GM19324 (cell line): ENCODE results near the gene STOML1.

Source experiments
- ATAC-seq: cut with Tn5 transposase; IDR thresholded peaks from one replicate; pipeline ENCODE4 v1.9.1; 2021; ENCODE audit warnings: mild to moderate bottlenecking, moderate library complexity; ENCODE audit not compliant: unreplicated experiment, low FRiP score

Gene STOML1, protein sequence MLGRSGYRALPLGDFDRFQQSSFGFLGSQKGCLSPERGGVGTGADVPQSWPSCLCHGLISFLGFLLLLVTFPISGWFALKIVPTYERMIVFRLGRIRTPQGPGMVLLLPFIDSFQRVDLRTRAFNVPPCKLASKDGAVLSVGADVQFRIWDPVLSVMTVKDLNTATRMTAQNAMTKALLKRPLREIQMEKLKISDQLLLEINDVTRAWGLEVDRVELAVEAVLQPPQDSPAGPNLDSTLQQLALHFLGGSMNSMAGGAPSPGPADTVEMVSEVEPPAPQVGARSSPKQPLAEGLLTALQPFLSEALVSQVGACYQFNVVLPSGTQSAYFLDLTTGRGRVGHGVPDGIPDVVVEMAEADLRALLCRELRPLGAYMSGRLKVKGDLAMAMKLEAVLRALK

DNA sequence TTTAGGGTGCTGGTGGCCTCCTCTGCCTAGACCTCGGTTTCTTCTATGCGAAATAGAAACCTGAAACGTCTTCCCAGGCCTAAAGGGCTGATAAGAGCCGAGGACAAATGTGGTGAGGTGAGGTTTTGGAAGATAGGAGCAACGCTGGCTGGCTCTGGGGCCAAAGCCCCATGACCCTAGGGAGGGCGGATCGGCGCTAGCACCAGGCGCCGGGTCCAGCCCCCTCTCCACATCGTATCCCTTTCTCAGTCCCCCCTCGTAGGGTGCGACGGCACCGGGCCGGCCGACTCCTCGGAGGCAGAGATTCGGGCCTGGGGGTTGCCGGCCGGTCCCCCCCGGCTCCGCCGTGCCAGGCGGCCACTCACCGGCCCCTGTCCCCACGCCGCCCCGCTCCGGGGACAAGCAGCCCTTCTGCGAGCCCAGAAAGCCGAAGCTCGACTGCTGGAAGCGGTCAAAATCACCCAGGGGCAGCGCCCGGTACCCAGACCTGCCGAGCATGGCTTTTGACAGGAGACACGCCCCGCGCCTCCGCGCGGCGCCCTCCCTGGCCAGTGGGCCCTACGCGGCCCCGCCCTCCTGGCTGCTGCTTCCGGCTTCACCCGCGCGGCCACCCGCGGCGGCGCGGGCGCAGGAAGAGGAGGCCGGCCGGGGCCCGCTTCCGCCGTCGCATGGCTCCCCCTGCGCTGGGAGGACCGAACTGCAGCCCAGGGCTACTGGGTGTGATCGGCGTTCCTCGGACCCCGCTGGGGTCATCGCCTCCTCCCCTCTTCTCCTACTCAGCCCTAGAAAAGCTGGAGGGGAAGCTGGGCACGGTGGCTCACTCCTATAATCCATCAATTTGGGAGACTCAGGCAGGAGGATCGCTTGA is at the start of gene STOML1:
TSS of gene STOML1 (minus strand) at position 570 of the 868 bp plus-strand sequence. CDS start at position 498, 72 bp downstream.
- ATAC-seq, result peak; percentile 85

DNA sequence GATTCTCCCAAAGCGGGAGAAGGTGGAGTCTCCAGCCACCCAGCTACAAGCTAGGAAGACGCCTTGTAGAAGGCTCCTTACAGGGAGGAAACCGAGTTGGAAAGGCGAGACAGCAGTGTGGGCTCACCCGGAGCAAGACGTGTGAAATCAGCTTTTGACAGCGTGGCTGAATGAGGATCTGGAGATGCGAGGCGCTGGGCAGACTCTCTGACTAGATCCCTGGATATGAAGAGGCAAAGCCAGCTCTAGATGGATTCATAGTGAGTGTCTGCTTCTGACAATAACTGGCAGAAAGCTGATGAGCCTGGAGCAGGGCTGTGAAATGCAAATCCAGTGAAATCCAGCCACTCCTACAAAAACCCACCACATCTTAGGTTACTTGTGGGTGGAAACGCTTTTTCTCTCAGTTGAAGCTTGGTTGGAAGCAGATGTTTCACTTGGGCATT is 49.2 kb upstream of the STOML1 start:
- ATAC-seq, result no peak

DNA sequence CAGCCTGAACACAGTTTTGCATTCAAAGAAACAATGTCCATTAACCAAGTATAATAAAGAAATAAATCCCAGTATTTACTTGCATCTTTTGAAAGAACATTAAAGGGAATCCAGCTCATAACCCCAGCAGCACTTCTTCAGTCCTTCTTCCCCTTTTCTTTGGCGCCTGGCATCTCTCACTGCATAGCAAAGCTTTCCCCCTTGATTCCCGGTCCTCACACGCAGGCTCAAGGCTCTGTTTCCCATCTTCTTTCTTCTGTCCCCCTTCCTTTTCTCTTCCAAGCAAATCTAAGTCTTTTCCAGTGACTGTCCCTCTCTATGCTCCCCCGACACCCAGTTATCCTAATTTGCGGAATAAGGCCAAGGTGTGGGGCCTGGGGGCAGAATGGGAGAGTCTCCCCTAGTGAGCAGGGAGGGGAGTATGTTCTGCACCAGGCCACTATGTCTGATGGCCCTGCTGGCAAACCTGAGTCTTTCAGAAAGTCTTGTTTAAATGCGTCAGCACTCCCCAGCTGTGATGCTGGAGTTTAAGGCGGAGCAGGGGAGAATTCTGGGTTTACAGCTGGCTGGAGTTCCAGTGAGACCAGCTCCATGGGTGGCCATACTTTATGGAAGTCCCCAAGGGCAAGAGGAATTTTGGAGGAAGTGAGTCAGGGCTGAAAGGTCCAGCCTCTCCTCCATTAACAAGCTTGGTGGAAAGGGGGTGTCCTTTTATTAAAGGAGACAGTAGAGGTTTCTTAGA is 48.2 kb upstream of the STOML1 start:
- ATAC-seq, result no peak

GRCh38 chr15:74039656-74040010 is 47.5 kb upstream of the STOML1 start:
- no peak for ATAC-seq

GRCh38 chr15:74038707-74039655 is 46.9 kb upstream of the STOML1 start:
- ATAC-seq, result no peak

DNA sequence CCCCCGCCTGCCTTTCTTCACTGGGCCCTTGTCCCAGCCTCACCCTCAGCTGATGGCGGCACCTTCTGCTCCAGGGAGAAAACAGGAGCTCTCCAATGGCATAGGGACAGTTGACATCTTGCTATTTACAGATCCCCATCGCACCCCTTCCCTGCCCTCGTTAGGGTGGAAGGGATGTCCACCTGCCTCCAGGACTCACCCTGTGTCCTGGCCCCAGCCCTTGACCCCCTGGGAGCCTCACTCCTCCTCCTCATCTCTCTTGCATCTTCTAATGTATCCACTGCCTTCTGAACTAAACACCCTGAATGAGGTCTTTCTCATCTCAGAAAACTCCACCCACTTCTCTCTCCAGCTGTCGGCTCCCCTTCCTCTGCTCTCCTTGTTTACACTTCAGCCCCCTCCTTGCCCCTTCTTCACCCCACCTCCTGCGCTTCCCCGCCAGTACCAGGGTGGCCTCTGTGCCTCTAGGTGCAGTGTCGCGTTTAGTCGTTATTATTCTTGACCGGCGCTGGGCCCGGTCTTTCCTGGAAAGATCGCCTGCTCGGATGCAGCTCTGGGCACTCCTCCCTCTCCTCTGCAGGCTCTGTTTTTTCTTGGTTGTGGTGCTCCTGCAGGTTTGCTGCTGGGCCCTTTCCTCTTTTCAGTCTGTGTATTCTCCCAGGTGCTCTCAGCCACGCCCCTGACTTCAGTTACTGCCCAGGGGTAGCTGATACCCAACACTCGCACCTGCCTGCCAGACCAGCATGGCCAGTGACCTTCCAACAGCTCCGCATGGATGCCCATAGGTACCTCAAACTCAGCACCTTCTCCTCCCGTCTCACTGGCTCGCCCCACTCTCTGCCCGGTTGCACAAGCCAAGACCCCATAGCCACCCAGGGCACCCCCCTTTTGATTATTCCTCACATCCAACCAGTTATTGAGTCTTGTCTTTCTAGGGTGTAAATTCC is 45.3 kb upstream of the STOML1 start:
- ATAC-seq, result no peak

DNA sequence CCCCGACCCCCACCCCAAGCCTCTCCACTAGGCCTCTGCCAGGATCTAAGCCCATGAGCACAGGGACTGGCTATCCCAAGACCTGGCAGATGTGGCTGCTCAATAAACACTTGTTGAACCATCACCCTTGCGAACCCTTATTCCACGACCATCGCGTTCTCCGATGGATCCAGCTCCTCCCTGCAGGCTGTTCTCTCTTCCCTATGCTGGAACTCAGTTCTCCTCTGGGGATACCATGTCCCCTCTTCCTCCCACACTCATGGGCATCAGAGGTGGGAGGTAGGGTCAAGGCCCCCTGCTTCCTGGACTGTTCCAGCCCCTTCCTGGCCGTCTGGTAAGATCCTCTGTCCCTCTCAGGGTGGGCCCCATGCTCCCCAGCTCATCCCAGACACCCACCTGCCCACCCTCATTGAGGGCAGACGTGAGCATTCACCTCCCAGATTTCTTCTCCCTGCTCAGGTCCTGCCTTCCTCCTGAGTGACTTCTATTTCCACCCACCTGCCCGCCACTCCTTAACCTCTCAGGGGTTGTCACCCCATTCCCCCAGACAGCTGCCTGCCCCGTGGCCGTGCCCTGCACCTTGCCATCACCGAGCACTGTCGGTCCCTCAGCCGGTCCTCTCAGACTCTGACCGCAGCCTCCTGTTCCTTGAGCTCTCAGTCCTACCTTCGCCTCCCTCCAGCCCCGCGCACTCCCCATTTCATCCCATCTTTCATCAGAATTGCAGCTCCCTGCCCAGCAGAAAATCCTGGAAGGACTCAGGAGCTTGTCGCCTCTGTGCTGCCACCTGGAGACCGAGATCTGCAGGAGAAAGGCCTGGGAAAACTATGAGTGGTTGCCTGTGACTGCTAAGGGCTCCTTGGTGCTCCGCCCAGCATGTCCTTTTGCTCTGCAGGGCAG is 44.4 kb upstream of the STOML1 start:
- ATAC-seq, result no peak

DNA sequence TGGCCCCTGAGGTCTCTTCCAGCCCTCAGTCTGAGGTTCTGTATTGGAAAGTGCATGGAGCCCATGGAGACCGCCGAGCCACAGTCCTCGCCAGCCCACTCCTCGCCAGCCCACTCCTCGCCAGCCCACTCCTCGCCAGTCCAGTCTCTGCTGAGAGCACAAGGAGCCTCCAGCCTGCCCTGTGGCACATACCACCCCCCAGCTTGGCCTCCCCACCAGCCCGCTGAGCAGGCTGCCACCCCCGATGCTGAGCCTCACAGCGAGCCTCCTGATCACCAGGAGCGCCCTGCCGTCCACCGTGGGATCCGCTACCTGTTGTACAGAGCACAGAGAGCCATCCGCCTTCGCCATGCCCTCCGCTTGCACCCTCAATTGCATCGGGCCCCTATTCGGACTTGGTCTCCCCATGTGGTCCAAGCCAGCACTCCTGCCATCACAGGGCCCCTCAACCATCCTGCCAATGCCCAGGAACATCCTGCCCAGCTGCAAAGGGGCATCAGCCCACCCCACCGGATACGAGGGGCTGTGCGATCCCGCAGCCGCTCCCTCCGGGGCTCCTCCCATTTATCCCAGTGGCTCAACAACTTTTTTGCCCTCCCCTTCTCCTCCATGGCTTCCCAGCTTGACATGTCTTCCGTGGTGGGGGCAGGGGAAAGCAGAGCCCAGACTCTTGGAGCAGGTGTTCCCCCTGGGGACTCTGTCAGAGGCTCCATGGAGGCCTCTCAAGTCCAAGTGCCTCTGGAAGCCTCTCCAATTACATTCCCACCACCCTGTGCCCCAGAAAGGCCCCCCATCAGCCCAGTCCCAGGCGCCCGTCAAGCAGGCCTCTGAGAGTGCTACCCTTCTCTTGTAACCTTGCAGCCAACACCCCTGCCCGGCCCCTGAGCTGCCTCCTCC is 43.3 kb upstream of the STOML1 start:
- no peak for ATAC-seq

DNA sequence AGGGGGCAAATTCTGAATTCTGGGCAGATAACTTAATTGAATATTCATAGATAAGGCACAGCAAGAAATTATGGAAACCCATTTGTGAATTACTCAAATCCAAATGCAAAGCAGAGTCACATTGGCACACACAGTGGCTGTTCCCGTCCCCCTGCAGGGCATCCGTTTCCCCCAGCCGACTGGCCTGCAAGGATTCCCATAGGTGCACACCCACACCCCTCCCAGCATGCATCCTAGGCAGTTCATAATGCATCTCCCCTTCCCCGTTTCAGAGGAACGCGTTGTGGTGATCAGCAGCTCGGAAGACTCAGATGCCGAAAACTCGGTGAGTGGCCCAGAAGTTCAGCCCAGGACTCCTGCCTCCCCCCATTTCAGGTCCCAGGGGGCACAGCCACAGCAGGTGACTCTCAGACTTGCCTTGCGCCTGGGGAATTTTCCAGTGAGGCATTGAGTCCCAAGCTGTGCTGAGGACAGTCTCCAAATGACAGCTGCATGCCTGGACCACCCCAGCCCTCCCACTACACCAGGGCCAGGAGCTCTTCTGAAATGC is 42.2 kb upstream of the STOML1 start:
- no peak for ATAC-seq

DNA sequence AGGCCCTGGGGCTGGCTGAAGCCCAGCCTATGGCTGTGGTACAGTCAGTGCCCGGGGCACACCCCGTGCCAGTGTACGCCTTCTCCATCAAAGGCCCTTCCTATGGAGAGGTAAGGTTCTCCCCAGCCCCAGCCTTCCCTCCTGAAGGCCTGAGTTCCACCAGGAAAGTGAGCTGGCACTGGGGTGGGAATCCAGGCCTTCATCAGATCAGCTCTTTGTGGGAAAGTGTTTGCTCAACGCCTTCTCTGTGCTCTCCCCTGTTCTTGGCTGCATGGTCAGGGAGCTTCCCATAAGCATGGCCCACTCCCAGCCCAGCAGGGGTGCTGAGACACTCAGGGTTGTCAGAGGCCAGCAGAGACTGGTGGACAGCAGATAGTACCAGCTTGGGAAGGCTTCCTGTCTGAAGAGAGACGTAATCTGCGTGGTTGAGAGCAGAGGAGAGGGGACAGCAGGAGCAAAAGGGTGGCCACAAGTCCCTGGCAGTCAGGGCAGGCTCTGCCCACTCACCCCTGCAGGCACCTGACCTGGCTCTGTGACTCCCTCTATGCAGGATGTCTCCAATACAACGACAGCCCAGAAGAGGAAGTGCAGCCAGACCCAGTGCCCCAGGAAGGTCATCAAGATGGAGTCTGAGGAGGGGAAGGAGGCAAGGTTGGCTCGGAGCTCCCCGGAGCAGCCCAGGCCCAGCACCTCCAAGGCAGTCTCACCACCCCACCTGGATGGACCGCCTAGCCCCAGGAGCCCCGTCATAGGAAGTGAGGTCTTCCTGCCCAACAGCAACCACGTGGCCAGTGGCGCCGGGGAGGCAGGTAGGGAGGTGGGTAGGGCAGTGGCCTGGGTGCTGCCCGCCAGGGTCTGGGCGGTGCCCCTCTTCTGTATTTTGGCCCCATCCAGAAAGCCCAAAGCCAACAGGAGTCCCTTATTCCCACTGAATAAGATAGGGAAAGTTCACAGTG is 40.8 kb upstream of the STOML1 start:
- no peak for ATAC-seq

DNA sequence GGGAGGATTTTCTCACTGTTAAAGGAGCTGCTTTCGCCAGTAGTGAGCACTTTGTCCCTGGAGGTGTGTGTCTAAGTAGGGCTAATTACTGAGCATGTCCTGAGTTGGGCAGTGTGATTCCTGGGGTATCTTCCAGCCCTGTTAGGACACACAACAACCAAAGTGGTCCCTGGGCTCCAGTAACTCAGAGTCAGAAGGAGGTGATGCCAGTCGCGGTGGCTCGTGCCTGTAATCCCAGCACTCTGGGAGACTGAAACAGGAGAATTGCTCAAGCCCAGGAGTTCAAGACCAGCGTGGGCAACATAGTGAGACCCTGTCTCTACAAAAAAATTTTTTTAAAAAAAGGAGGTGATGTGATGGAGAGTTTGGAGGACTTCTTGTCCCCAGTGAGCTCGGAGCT is 40.0 kb upstream of the STOML1 start:
- no peak for ATAC-seq

DNA sequence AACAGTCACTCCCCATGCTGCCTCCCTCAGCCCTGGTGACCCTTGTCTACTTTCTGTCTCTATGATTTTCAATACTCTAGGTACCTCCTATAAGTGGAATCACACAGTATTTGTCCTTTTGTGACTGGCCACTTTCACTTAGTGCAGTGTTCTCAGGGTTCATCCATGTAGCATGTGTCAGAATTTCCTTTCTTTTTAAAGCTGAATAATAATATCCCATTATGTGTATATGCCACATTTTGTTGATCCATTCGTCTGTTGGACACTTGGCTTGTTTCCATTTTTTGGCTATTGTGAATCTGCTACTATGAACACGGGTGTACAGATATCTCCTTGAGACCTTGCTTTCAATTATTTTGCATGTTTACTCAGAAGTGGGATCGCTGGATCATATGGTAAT is 36.6 kb upstream of the STOML1 start:
- ATAC-seq, result no peak

DNA sequence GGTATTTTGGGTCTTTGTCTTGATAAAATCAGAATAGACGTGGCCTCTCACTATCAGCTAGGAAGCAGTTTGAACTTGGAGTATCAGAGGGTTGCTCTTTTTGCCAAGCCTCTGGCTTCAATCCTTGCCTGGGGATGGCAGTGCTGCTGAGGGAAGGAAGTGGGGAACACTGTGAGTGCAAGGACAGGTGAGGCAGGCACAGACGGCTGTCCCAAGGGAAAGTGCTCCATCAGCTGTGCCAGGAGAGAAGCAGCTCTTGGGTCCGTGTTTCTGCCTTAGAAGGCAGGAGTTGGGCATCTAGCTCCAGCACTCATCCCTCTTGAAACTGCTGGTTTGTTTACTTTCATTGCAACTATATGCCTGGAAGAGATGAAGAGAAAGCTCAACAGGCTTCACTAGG is 35.6 kb upstream of the STOML1 start:
- ATAC-seq, result no peak

DNA sequence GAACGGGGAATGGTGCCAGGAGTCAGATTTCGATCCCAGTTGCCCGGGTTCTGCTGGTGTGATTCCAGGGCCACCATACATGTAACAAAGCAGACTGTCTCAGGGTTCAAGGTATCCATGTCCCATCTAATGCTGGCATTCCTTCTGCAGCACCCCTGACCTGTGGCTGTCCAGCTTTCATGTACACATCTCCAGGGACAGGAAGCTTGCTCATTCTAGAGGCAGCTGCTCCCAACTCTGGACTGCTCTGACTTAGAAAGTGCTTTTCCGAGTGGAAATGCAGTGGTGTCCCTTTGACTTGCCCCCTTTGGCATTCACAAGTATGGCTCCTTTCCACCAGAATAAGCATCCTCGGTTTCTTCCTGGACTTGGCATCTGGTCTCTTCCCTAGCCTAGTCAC is 33.3 kb upstream of the STOML1 start:
- ATAC-seq, result no peak

- ATAC-seq, result no peak
Observed at GRCh38 chr15:74024687-74025086, 32.6 kb upstream of the STOML1 start.
